K562 (cell line): ENCODE measurements around the gene ZSWIM4. TPM values are rescaled to one million over a fixed set of nuclear protein-coding genes. Genes with fewer than 3 reads are reported as not detected.

Experiments used
- DDX20 ChIP-seq: fragments of 450-650 bp; IDR thresholded peaks from 2 replicates; pipeline ENCODE4 v1.6.1; 2016; ENCODE audit warnings: missing genetic modification characterization, low read depth, mild to moderate bottlenecking, missing compliant biosample characterization, moderate library complexity
- E2F3 ChIP-seq: fragments of 250-450 bp; sonication (Bioruptor Pico); IDR thresholded peaks from 2 replicates; pipeline ENCODE4 v1.4.0; 2020; ENCODE audit warnings: mild to moderate bottlenecking
- EP300 ChIP-seq: IDR thresholded peaks from 2 replicates; pipeline ENCODE4 v1.6.1; 2012; ENCODE audit warnings: low read length, improper control_type of control experiment
- SIN3B ChIP-seq: fragments of 450-650 bp; IDR thresholded peaks from 2 replicates; pipeline ENCODE4 v1.6.1; 2017; ENCODE audit warnings: low read depth, mild to moderate bottlenecking, moderate library complexity
- SMAD1 ChIP-seq: fragments of 150-350 bp; IDR thresholded peaks from 2 replicates; pipeline ENCODE4 v1.6.1; 2014; ENCODE audit warnings: low read length, low read depth; ENCODE audit not compliant: partially characterized antibody
- TBP ChIP-seq: optimal IDR thresholded peaks from 2 replicates; pipeline ENCODE3; 2011; ENCODE audit warnings: low read depth, low read length, improper control_type of control experiment
- XRCC3 ChIP-seq: fragments of 450-650 bp; IDR thresholded peaks from 2 replicates; pipeline ENCODE4 v1.6.1; 2017; ENCODE audit warnings: mild to moderate bottlenecking, moderate library complexity
- ZBTB7A ChIP-seq: IDR thresholded peaks from 2 replicates; pipeline ENCODE4 v1.6.1; 2011; ENCODE audit warnings: low read depth, mild to moderate bottlenecking, low read length, moderate library complexity, borderline replicate concordance; ENCODE audit not compliant: control insufficient read depth
- ZC3H11A ChIP-seq: IDR thresholded peaks from 2 replicates; pipeline ENCODE4 v1.6.1; 2012; ENCODE audit warnings: low read depth, low read length, improper control_type of control experiment
- ZFP36 ChIP-seq: fragments of 150-350 bp; IDR thresholded peaks from 2 replicates; pipeline ENCODE4 v1.6.1; 2018; ENCODE audit warnings: low read length, low read depth; ENCODE audit not compliant: partially characterized antibody
- ZNF436 ChIP-seq: fragments of 250-450, 450-650 bp; sonication (Bioruptor Pico); formaldehyde crosslinking; IDR thresholded peaks from 2 replicates; pipeline ENCODE4 v1.7.0; 2020; ENCODE audit warnings: mild to moderate bottlenecking
- ZNF583 ChIP-seq: fragments of 250-450 bp; sonication (Bioruptor Pico); IDR thresholded peaks from 2 replicates; pipeline ENCODE4 v1.4.0; 2020
- polyA plus RNA-seq, 8 experiments: library from polyadenylated mRNA; depleted of rRNA in 4 of 8; stranded (reverse) in 5 of 8; unstranded in 3 of 8; fragments of >200 nt; fragmentation: Nextera tagmentation in 2 of 8; fragmentation: Illumina TruSeq in 1 of 8; extraction: Ambion mirVana in 2 of 8; extraction: Trizol in 1 of 8; gene quantifications; 2 replicates each; pipeline versions ENCODE4 v1.2.1 to v1.2.3, GENCODE V29; 2011 to 2014; ENCODE audit warnings: inconsistent platforms in 1 of 8, missing spikeins in 1 of 8
- total RNA-seq, 7 experiments: library from RNA; depleted of rRNA in 6 of 7; stranded (reverse); fragments of >200 nt in 6 of 7; fragmentation: Illumina TruSeq in 2 of 7; extraction: Trizol in 2 of 7; gene quantifications; 2 replicates each; pipeline versions ENCODE4 v1.2.1 to v1.2.3, GENCODE V29; 2011 to 2021; ENCODE audit warnings: low replicate concordance in 1 of 7
- TF ChIP-seq, protein P1 (sequence below), 2 experiments: fragments of 450-650 bp in 1 of 2; sonication (generic) in 1 of 2; formaldehyde crosslinking in 1 of 2; IDR thresholded peaks; 2 replicates each; pipeline versions ENCODE4 v1.7.1 to v1.9.0; 2016 to 2022; ENCODE audit warnings: inconsistent platforms in 1 of 2, mild to moderate bottlenecking in 1 of 2, missing genetic modification reagents in 1 of 2
- TF ChIP-seq, protein P2 (sequence below): fragments of 450-650 bp; formaldehyde crosslinking; conservative IDR thresholded peaks from 2 replicates; pipeline ENCODE4 v1.4.0; 2022; ENCODE audit warnings: mild to moderate bottlenecking, missing genetic modification characterization
- TF ChIP-seq, protein P3 (sequence below): sonication (generic); formaldehyde crosslinking; IDR thresholded peaks from 2 replicates; pipeline ENCODE4 v1.8.1; 2023; ENCODE audit warnings: mild to moderate bottlenecking, missing genetic modification reagents

The ZSWIM4 gene
- total and polyA plus RNA-seq, 9 of the 15 experiments (the other 6 are each of a cell fraction or from before 2014, with no cell fraction given) = 0.25 to 3.7 (median 0.79) TPM; not detected in 2

DNA sequence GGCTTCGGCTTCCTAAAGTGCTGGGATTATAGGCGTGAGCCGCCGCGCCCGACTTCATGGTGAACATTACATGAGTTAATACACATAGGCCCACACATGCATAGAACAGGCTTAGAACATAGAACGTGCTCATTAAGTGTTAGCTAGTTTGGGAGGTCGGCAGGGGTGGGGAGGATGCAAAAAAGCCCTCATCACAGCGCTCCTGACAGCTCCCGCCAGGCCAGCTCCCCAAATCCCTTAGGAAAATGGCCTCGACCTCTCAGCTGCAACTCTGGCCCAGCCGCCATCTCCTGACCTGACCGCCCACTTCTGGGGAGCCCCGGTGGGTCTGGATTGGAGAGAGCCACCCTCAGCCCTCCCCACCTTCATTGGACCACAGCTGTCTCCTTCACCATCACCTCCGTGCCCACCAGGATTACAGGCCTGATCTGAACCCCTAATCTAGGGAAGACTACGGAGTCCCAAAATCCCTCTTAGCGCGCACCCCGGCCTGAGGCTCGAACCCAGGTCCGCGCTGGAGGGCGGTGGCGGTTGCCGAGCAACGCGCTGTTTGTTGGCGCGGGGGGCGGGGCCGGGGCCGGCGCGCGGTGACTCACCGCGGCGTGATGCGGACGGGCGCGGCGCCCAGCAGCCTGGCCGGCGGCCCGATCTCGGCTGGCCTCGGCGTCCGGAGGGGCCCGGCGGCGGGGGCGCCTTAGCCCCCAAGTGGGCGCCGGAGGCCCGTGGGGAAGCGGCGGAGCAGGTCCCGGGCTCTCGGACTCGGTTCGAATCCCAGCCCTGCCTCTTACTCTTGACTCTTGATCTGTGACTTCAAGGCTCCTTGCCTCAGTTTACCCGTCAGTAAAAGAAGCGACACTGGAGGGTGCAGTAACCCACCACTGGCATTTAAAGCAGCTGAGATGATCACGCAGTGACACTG lies 55.0 kb downstream of the ZSWIM4 start (continued):
- TF ChIP-seq, protein P1, sequence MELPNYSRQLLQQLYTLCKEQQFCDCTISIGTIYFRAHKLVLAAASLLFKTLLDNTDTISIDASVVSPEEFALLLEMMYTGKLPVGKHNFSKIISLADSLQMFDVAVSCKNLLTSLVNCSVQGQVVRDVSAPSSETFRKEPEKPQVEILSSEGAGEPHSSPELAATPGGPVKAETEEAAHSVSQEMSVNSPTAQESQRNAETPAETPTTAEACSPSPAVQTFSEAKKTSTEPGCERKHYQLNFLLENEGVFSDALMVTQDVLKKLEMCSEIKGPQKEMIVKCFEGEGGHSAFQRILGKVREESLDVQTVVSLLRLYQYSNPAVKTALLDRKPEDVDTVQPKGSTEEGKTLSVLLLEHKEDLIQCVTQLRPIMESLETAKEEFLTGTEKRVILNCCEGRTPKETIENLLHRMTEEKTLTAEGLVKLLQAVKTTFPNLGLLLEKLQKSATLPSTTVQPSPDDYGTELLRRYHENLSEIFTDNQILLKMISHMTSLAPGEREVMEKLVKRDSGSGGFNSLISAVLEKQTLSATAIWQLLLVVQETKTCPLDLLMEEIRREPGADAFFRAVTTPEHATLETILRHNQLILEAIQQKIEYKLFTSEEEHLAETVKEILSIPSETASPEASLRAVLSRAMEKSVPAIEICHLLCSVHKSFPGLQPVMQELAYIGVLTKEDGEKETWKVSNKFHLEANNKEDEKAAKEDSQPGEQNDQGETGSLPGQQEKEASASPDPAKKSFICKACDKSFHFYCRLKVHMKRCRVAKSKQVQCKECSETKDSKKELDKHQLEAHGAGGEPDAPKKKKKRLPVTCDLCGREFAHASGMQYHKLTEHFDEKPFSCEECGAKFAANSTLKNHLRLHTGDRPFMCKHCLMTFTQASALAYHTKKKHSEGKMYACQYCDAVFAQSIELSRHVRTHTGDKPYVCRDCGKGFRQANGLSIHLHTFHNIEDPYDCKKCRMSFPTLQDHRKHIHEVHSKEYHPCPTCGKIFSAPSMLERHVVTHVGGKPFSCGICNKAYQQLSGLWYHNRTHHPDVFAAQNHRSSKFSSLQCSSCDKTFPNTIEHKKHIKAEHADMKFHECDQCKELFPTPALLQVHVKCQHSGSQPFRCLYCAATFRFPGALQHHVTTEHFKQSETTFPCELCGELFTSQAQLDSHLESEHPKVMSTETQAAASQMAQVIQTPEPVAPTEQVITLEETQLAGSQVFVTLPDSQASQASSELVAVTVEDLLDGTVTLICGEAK (IDR thresholded peaks at IDR 0.05) = 0 out of 2 replicates have a peak, but pooled peaks have one; percentile 46
- TF ChIP-seq, protein P1 (CRISPR knock-in tag; IDR thresholded peaks at IDR 0.05) = no peak
- TF ChIP-seq ZBTB7A (peak; percentile 98), ZFP36 (no peak), E2F3 (no peak), ZNF583 (CRISPR knock-in tag) (no peak), SIN3B (no peak; the same call in 1 of the 2 replicates), XRCC3 (no peak), DDX20 (no peak), ZC3H11A (no peak), ZNF436 (CRISPR knock-in tag) (no peak), SMAD1 (peak; percentile 68), EP300 (no peak), TBP (peak; percentile 17)
- TF ChIP-seq, protein P2, sequence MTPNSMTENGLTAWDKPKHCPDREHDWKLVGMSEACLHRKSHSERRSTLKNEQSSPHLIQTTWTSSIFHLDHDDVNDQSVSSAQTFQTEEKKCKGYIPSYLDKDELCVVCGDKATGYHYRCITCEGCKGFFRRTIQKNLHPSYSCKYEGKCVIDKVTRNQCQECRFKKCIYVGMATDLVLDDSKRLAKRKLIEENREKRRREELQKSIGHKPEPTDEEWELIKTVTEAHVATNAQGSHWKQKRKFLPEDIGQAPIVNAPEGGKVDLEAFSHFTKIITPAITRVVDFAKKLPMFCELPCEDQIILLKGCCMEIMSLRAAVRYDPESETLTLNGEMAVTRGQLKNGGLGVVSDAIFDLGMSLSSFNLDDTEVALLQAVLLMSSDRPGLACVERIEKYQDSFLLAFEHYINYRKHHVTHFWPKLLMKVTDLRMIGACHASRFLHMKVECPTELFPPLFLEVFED = no peak
- TF ChIP-seq, protein P3, sequence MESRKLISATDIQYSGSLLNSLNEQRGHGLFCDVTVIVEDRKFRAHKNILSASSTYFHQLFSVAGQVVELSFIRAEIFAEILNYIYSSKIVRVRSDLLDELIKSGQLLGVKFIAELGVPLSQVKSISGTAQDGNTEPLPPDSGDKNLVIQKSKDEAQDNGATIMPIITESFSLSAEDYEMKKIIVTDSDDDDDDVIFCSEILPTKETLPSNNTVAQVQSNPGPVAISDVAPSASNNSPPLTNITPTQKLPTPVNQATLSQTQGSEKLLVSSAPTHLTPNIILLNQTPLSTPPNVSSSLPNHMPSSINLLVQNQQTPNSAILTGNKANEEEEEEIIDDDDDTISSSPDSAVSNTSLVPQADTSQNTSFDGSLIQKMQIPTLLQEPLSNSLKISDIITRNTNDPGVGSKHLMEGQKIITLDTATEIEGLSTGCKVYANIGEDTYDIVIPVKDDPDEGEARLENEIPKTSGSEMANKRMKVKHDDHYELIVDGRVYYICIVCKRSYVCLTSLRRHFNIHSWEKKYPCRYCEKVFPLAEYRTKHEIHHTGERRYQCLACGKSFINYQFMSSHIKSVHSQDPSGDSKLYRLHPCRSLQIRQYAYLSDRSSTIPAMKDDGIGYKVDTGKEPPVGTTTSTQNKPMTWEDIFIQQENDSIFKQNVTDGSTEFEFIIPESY (CRISPR knock-in tag) = peak; percentile 93
